HG03095 (cell line): ENCODE data around the gene GRB10.

Experiments
- ATAC-seq: cut with Tn5 transposase; IDR thresholded peaks from one replicate; pipeline ENCODE4 v1.9.1; 2021; ENCODE audit warnings: moderate library complexity; ENCODE audit not compliant: unreplicated experiment

GRB10 gene

DNA sequence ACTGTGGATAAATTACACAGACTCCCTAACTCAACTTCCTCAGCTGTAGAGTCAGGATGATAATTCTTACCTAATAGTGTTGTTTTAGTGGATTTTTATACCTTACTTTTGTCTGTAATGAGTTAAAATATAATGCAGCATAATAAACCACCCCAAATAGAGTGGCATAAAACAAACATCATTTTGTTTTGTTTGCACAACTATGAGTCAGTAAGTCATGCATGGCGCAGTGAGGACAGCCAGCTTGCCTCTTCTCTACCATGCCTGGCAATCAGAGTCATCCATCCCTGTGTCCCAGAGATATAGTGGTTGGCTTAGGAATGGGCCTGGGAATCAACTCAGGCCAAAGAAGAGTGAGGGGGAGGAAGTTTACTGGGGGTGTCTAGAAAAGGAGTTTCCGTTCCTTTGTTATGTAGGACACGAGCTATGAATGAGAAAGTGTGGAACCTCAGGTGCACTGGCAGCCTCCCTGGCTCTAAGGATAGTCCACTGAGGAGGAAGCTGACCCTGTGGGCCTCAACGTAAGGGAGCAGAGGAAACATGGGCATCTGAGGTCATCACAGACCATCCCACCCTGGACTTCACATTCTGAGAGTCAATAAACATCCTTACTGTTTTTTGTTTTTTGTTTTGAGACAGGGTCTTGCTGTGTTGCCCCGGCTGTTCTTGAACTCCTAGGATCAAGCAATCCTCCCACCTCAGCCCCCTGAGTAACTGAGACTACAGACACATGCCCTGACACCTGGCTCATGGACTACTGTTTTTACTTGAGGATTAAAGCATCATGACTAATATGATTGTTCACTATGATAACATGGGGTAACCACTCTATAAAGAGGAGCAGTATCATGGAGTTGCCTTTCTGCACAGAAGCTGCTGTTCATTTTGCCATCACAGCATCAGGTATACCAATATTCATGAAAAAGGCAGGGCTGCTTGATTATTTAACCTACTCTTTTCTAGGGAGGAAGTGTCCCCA lies 21.0 kb upstream of the GRB10 start:
- ATAC-seq: no peak

DNA sequence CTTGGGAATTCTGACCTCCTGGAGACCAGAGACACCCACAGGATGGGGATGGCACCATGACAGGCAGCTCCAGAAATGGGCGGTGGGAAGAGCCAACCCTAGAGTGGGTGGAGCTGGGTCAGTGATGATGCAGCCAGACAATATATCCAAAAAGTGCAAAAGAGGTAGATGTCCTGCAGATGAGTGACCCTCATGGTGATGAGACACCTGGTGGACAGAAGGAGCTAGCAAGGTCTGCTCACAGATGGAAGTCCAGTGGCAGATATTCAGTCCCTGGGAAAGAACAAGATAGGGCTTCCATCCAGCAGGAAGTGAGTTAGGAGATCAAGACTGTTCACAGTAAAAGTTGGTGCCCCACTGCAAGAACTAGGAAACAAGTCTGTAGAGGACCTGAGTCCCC lies 19.2 kb upstream of the GRB10 start:
- ATAC-seq: no peak

DNA sequence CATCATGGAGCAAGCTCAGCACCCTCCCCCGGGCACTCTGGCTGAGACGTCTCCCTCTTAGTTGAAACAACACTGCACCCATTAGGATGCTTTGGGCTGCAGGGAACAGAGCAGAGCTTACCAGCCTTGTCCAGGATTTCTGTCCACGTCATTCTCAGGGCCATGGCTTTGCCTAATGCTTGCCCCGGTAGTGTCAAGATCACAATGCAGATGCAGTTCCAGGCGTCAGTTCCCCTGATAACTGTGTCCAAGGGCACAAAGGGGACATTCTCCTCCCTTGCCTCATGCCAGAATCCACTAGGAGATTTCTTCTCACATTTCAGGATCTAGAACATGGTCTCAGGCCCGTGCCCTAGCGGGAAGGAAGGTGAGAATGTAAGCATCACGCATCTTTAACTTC lies 17.2 kb upstream of the GRB10 start:
- ATAC-seq: no peak

DNA sequence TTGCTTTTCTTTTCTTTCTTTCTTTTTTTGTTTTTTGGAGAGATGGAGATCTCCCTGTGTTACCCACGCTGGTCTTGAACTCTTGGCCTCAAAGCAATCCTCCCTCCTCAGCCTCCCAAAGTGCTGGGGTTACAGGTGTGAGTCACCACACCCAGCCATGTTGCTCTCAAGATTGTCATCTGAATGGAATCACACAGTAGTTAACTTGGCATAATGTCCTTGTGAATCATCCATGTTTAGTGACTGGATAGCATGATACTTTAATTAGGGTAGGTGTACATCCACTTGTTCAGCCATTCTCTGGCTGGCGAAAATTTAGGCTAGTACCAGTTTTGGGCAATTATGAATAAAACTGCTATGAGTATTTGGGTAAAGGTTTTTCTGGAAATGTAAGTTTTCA lies 15.4 kb upstream of the GRB10 start:
- no peak for ATAC-seq

DNA sequence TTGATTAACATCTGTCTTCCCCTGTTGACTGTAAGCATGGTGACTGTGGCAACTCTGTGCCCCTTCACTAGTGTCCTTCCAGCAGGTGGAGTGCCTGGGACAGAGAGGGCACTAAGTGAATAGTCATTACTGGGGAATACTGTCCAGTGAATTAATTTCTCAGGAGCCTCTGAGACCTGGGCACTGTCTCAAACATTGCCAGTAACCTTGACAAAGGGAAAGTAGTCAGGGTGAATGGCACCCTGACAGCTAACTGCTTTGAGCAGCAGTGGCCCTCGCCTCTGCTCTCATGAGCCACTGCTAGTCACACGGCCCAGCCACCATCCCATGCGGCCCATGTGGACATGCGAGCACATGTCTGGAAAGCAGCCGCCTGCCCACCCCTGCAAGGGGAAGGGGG lies 13.1 kb upstream of the GRB10 start:
- no peak for ATAC-seq

DNA sequence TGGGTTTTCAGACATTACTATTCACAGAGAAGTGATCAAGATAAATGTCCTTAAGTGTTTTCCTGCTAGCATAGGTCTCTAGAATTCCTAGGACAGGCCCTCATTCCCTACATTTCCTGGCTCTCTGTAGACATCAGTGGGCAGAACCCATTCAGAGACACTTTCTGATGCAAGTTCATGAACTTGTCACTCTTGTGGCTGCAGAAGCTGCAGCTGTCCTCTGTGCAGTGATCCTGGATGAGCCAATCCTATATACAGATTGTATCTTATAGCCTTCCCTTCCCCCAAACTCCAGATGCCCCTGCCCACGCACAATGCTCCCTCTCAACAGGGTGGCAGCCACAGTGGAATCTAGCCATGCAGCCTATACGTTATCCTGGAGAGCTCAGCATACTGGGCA lies 12.6 kb upstream of the GRB10 start:
- ATAC-seq: no peak

DNA sequence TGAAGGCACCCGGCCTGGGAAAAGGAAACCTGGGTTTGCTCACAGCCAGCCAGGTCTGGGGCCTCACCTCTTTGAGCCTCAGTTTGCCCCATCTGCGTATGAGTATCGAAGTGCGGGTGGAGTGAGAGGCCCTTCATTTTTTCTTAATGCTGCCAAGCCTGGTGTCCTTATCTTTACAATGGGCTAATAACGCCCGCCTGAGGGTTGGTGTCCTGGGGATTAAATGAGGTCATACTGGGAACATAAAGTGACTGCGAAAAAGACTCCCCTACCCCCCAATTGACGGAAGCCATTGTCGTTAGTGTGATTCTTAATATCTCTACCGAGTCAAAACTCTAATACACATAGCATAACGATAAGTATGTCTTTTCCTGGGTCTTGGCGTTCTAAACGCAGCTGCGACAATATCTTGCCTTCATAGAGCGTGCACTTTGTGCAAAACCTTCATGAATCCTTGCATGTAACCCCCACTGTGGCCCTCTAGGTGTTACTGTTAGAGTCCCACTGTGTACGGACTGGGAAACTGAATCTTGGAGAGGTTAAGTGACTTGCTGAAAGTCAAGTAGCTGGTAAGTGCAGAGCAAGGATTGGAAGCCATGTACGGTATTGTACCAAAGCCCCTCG lies 11.4 kb upstream of the GRB10 start:
- ATAC-seq: no peak

DNA sequence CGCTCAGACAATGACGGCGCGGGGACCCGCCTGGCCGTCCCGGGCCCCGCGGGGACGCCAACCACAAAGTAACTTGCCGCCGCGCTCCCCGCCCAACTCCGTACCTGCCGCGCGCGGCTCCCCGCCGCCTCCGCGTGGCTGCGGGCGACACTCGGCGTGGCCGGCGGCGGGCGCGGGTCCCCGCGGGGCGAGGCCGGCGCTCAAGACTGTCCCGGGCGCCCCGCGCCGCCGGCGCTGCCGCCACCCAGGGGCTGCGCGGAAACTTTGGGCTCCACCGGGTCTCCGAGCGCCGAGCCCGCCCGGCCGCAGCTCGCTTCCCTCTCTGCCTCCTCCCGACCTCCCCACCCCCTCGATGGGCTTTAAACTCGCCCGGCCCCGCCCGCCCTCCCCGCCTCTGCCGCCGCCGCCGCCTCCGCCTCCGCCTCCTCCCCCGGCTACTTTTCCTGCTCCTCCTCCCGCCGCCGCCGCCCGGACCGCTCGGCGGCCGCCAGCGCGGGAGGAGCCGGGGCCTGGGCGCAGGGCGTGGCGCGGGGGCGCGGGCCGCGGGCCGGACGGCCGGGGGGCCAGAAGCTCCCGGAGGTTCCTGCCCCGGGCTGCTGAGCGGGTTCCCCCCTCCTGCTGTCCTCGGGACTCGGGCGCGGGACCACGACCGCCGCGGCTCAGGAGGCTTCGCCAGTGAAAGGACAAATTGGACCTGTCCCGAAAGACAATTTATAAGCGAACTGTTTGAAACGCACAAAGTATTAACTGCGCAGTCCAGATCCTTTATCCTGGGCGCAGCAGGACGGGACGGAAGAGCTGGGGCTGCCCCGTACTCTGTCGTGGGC lies 10.6 kb upstream of the GRB10 start:
- ATAC-seq: no peak

DNA sequence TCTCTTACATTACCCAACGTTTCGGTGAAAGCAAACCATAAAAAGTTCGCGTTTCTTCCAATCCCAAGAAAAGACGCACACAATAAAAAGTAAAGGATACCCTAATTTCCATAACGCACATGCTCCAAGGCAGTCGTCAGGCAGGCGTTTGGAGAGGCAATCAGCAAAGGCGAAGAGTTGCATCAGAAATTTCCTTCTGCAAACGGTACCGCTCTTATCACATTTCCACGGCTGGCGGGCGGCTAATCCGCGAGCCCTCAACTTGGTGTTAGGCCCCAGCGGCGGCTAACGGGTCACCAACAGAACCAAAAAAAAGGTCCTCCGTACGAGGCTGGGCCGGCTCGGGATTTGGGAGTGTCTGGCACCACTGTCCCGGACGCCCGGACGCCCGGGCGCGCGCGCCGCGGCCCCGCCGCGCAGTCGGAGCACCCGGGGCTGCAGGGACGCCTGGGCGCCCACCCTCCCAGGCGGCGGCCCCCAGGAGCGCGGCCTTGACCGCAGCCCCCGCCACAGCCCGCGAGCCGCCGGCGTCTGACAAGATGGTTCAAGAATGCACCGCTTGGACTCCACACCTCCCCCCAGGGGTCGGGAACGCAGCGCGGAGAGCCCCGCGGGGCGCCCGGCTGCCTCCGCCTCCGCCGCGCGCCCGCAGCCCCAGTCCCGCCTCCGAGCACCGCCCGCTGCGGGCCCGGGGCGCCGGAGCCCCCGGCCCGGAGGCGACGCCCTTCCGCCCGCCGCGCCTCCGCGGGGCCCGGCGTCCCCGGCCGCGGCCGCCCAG lies 9.8 kb upstream of the GRB10 start:
- no peak for ATAC-seq

DNA sequence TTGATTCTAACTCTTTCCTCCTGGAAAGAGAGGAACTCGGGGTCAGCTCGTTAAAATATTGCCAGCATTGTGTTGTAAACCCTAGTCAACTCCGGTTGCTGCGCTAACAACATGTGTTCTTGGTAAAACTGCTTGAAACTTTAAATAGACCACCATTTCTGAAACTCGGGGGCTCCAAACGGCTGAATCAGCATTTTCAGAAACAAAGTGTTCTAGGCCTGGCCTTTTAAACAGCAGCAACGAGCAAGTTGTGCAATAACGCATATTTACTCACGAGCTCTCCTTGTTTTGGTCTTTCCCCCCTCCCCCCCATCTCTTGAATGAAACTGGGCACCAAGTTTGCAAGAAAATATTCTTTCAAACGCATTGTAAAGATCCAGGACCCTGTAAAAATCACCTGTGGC lies 9.2 kb upstream of the GRB10 start:
- no peak for ATAC-seq

DNA sequence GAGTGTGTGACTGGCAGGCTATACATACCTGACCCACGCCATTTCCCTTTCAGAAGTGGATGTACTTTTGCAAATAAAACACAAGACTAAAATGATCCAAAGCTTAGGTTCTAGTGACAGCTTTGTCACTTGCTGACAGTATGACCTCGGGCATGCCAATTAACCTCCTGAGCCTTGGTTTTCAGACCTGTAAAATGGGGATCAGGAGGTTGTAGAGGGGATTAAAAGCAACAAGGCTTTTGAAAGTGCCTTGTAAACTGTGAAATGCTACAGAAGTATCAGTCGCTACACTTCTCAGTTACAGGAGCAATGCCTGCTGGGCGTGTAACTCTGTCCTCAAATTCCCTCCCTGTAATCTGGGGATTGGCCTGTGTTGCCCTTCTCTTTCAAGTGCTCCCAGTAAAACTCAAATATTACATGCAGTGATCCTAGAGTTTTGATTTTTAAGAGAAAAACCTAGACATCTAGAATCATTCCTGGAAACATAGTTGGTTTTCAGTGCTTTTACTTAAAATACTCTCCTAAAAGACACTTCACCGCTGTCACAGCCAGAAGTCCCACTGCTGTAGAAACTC lies 8.8 kb upstream of the GRB10 start:
- no peak for ATAC-seq

DNA sequence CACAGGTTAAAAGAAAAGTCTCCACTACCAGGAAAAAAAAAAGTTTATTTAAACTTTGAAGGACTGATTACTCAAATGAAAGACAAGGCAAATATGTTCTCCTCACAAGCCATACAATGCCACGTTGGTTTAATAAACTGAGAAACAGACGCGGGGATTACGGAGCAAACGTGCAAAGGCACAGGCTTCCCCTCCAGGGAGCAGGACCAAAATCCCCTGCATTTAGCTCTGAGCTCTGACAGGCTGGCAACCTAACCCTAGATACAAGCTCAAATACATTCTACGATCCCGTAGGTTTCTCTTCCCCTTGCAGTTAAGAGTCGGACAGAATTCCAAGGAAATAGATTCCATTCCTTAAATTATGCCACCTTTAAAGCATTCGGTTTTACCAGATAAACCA lies 7.7 kb upstream of the GRB10 start:
- no peak for ATAC-seq

DNA sequence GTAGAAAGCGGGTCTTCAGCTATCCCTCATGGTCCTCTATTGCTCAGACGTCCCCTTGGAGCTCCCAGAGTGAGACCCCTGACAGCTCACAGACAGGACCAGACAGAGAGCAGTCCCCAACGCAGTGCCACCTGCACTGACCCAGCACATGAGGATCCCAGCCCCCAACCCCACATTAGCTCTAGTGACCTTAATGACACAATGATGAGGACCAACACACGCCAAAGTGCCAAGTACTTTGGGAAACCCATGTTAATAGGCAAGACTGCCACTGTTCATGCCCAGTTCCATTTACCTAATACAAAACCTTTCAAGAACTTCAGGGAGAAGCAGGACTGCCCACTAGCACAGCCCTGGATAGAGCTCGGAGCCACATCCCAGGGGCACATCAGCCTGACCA lies 5.7 kb upstream of the GRB10 start:
- ATAC-seq: no peak

DNA sequence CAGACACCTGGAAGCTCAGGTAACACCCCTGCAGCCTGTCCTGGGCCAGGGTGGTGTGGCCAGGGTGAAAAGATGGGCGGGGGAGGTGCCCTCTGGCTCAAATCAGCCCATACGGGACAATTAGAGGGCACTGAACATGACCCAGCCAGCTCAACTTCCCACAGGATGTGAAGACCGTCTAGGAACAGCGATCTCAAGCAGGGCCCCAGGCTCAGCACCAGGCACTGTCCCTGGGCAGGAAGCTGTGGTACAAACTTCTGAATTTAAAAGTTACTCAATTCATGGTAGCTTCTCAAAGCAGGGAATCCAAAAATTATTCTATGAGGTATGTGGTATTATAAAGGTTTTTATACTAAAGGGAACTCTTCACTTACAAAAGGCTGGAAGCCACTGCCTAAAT lies 5.1 kb upstream of the GRB10 start:
- ATAC-seq: no peak

DNA sequence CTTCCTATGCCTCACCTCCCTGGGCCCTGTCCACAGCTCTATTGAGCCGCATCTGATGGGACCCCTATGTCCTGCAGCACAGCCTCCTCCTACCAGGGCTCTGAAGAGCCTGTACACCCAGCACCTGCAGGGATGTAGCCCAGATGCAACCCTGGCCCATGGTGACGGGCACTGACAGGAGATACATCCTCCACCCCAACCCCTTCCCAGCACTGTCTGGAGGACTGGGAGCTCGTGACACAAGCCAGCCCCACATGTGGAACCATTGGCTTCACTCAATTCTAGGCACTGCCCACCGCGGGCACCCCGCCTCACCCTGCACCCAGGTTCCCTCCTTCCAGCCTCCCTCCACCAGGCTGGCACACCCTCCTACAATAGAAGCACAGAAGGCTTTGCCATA lies 2.6 kb upstream of the GRB10 start:
- ATAC-seq: no peak

DNA sequence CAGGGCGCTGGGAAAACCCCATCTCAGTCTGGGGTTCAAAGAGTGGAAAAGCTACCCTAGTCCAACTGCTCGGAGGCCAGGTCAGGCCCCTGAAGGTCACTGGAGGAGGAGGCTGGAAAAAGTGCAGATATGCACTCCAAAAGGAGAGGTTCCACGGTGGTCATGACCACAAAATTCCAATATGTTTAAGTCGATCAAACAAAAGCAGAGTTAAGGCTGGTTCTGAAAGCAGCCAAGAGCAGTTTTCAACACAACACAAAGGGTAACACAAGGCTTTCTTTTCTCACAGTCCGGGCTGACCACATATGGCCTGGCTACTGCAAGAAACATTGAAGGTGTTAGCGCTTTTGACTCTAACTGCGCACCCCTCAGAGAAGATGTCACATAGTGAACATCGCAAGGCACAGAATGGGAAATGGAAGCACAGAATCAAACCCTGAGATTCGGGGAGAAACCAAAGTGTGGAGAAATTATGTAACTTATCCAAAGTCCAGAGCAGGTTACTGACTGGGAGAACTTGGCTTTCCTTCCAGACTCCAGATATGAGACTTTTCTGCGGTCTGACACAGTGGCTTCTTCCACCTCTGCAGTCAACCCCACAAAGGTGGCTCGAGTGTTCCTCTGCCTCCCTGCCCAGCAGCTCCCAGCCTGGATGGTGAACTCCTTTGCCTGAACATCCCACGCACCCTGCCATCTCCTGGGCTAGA lies 1.3 kb upstream of the GRB10 start:
- no peak for ATAC-seq

DNA sequence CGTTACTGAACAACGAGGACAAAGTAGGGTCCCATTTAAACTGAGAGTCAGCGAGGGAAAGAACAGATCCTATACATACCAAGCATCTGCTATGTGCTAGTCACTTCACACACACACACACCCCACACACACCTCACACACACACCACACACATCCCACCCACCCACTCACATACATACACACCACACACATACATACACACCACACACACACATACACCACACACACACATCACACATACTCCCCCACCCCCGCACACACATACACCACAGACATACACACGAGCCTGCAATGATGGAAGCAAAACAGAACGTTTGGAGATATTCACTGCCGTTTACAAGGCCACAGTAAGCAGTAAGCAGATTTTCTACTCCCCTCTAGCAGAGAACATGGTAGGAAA lies 607 bp upstream of the GRB10 start:
- ATAC-seq: no peak

DNA sequence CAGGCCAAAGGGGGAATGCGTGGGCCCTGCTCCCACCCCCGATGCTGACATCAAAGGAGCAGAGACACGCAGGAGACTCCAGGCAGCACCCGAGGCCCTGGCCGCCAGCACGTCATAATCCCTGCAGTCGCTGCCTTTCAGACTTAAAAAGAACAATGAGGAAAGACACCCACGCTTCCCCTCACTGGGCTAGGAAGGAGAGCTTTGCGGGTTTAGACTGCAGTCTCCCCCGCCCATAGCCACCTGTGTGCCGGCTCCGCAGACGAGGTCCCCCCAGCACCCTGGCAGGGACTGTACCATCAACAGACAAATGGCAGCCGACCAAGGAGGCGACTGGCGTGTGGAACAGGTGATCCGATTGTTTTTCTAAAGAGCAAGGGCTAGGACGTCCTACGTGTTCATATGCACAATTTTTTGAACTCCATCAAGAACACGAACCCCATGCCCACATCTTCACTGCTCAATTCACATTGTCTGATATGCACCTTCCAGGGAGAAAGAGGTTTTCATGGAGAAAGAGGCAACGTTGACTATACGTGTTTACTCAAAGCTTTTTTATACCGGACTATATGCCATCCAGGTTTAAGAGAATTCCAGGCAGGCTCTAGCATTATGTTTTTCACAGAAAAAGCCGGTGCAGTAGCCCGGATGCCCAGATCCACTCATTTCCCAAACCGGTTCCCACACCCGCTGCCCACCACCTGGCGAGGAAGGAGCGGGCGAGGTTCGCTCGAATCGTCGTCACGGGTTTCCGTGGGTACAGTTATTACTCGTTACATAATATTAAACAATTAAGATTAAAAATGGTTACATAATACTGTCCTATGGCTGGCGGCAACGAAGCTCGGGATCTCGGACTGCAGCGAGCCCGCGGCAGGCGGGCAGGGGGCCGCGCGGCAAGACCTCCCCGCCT lies 1.1 kb downstream of the GRB10 start:
- ATAC-seq: no peak

DNA sequence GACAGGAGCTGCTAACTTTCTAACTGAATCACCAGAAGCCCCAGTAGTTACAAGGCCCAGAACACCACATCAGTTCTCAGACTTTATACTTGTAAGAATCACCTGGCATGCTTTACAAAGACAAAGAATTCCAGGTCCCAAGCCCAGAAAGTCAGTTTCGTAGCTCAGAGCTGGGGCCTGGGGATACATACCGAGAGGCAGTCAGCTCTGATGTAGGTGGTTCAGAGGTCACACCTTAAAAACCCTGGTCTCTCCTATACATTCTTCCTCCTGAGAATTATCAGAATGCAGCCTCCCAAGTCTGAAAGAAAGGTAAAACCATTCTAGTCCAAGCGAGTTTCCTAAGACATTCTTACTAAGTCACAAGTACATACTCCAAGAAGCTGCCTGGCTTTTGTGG lies 2.3 kb downstream of the GRB10 start:
- no peak for ATAC-seq
